Gastrocnemius medialis (tissue), 4 donors: ENCODE data around the gene SUSD1. TPM values are rescaled to one million over a fixed set of nuclear protein-coding genes. Genes with fewer than 3 reads are reported as not detected.

ENCODE experiments used
- ATAC-seq, 2 donors: fragments of 150-250 bp; one replicate each; pipeline ENCODE4 v1.9.1; 2016
- DNase-seq, 2 donors: peaks; one replicate each; pipeline ENCODE4 v3.0.0-alpha.2; 2019
- H3K27ac ChIP-seq, 4 donors: fragments of 200-600 bp; sonication (generic); 1 replicate in 1 of 4; 2 replicates in 3 of 4; pipeline ENCODE4 v1.5.1; 2016 to 2018; ENCODE audit warnings: mild to moderate bottlenecking in 2 of 4, moderate library complexity in 1 of 4
- H3K27me3 ChIP-seq, 3 donors: fragments of 200-600 bp; sonication (generic) in 2 of 3; 1 replicate in 1 of 3; 2 replicates in 2 of 3; pipeline versions ENCODE4 v1.5.1 to v1.6.0; 2016 to 2019; ENCODE audit warnings: mild to moderate bottlenecking in 1 of 3, moderate library complexity in 1 of 3
- H3K36me3 ChIP-seq, 2 donors: fragments of 200-600 bp; sonication (generic) in 1 of 2; one replicate each; pipeline ENCODE4 v1.5.1; 2017 to 2018
- H3K4me1 ChIP-seq, 2 donors: fragments of 200-600 bp; sonication (generic) in 1 of 2; one replicate each; pipeline ENCODE4 v1.5.1; 2016 to 2017; ENCODE audit warnings: mild to moderate bottlenecking in 2 of 2
- H3K4me3 ChIP-seq, 4 donors: fragments of 200-600 bp; sonication (generic) in 3 of 4; 1 replicate in 1 of 4; 2 replicates in 3 of 4; pipeline ENCODE4 v1.5.1; 2016 to 2019; ENCODE audit warnings: mild to moderate bottlenecking in 2 of 4
- H3K9me3 ChIP-seq, 3 donors: fragments of 200-600 bp; sonication (generic) in 2 of 3; 1 replicate in 1 of 3; 2 replicates in 2 of 3; pipeline ENCODE4 v1.5.1; 2016 to 2019
- CTCF ChIP-seq, 5 experiments: fragments of 450-650 bp in 3 of 5; fragments of 200-600 bp in 2 of 5; sonication (generic) in 2 of 5; IDR thresholded peaks in 4 of 5; conservative IDR thresholded peaks in 1 of 5; 1 replicate in 4 of 5; 2 replicates in 1 of 5; pipeline ENCODE4 v1.5.1; 2016 to 2019; ENCODE audit warnings: antibody characterized with exemption in 5 of 5, mild to moderate bottlenecking in 3 of 5, moderate library complexity in 3 of 5
- POLR2A ChIP-seq, 2 donors: fragments of 450-650 bp; IDR thresholded peaks; one replicate each; pipeline ENCODE4 v1.6.1; 2017; ENCODE audit warnings: antibody characterized with exemption in 2 of 2, mild to moderate bottlenecking in 2 of 2, moderate library complexity in 2 of 2
- in situ Hi-C, 4 donors: fragments of 200-750 bp; cut with MboI; loops; one replicate each; pipeline versions ENCODE4 v1.15.0 to v1.8.0; 2017; ENCODE audit warnings: low sequenced_read_pairs in 4 of 4
- intact Hi-C: fragments of 100-400 bp; cut with DNase I; formaldehyde crosslinking; loops from one replicate; pipeline ENCODE4 v1.15.1; 2023; ENCODE audit warnings: low total_unique reads
- total RNA-seq, 4 donors: library from RNA; depleted of rRNA; stranded (reverse); fragments of >200 nt; gene quantifications; one replicate each; pipeline versions ENCODE4 v1.1.0 to v1.2.3, GENCODE V29; 2016

Gene SUSD1
- total RNA-seq, 4 donors from 2014 or later, result 0.82 to 8.0 (median 2.2) TPM

GRCh38 chr9:112093147-112093869 is 81.8 kb downstream of the SUSD1 start:
- no peak for DNase-seq
- in situ Hi-C loops (loop anchor here (5.0 to 25.0 kb wide), 5 partner anchors 256 to 719 kb away; partner anchors contain the start of gene PTGR1 (in 1 of the 4)), intact Hi-C loops (loop anchor here (10.0 kb wide), 2 partner anchors 241 to 611 kb away; partner anchors contain the start of gene PTBP3)
- TF ChIP-seq POLR2A (IDR thresholded peaks at IDR 0.05), result no peak
- no peak for TF ChIP-seq CTCF (IDR thresholded peaks at IDR 0.05 in 4 of 5, conservative IDR thresholded peaks at IDR 0.05 in 1 of 5)
- H3K27ac ChIP-seq, result no peak overlapping the region
- no peaks in the 10 kb centered on the region for H3K36me3 ChIP-seq
- H3K9me3 ChIP-seq, result no peaks in the 10 kb centered on the region
- H3K27me3 ChIP-seq, result no peaks in the 10 kb centered on the region
- H3K4me3 ChIP-seq, result no peak overlapping the region
- H3K4me1 ChIP-seq, result peaks cover 0 to 5% of the 10 kb centered on the region in 2 donors
- ATAC-seq, result no peak

GRCh38 chr9:112091810-112092209 is 83.3 kb downstream of the SUSD1 start:
- in situ Hi-C loops, result loop anchor here (5.0 to 25.0 kb wide), 5 partner anchors 255 to 720 kb away; partner anchors contain the start of gene PTGR1 (in 1 of the 4)
- H3K27me3 ChIP-seq, result no peaks in the 10 kb centered on the region
- DNase-seq (no peak), ATAC-seq (no peak)
- no peaks in the 10 kb centered on the region for H3K36me3 ChIP-seq
- peaks cover 0 to 5% of the 10 kb centered on the region in 2 donors for H3K4me1 ChIP-seq
- no peak for TF ChIP-seq POLR2A (IDR thresholded peaks at IDR 0.05)
- TF ChIP-seq CTCF (IDR thresholded peaks at IDR 0.05 in 4 of 5, conservative IDR thresholded peaks at IDR 0.05 in 1 of 5), result no peak
- no peak overlapping the region for H3K4me3 ChIP-seq
- no peaks in the 10 kb centered on the region for H3K9me3 ChIP-seq
- no peak overlapping the region for H3K27ac ChIP-seq
- intact Hi-C loops, result loop anchor here (10.0 kb wide), 2 partner anchors 243 to 613 kb away; partner anchors contain the start of gene PTBP3

- in situ Hi-C loops, result loop anchor here in 2 of 4 donors (25.0 kb wide), 3 partner anchors 250 to 725 kb away; partner anchors contain the start of gene PTGR1 (in 1 of the 2)
- Histone ChIP-seq H3K27me3 (no peaks in the 10 kb centered on the region), H3K36me3 (no peaks in the 10 kb centered on the region), H3K27ac (no peak overlapping the region), H3K4me3 (no peak overlapping the region), H3K4me1 (no peaks in the 10 kb centered on the region), H3K9me3 (no peaks in the 10 kb centered on the region)
- ATAC-seq (no peak), DNase-seq (no peak)
- TF ChIP-seq CTCF (IDR thresholded peaks at IDR 0.05 in 4 of 5, conservative IDR thresholded peaks at IDR 0.05 in 1 of 5) (no peak), POLR2A (IDR thresholded peaks at IDR 0.05) (no peak)
- intact Hi-C loops, result loop anchor here (10.0 kb wide), 1 partner anchor 737 kb away; no protein-coding TSS in a partner anchor
Measured at GRCh38 chr9:112087506-112087905, 87.6 kb downstream of the SUSD1 start.

- H3K9me3 ChIP-seq, result no peaks in the 10 kb centered on the region
- peak in 3 of 5 experiments; percentile 15 to 53 (median 40) for TF ChIP-seq CTCF (IDR thresholded peaks at IDR 0.05 in 4 of 5, conservative IDR thresholded peaks at IDR 0.05 in 1 of 5)
- TF ChIP-seq POLR2A (IDR thresholded peaks at IDR 0.05), result no peak
- no peaks in the 10 kb centered on the region for H3K36me3 ChIP-seq
- in situ Hi-C loops, result loop anchor here in 2 of 4 donors (25.0 kb wide), 3 partner anchors 249 to 726 kb away; partner anchors contain the start of gene PTGR1 (in 1 of the 2)
- intact Hi-C loops, result loop anchor here (10.0 kb wide), 1 partner anchor 738 kb away; no protein-coding TSS in a partner anchor
- H3K27me3 ChIP-seq, result no peaks in the 10 kb centered on the region
- ATAC-seq, result no peak
- no peak overlapping the region for H3K27ac ChIP-seq
- no peak overlapping the region for H3K4me3 ChIP-seq
- DNase-seq, result no peak
- H3K4me1 ChIP-seq, result no peaks in the 10 kb centered on the region
Measured at GRCh38 chr9:112086627-112087026, 88.5 kb downstream of the SUSD1 start.
